Measurements from ENCODE around the gene RNFT2. TPM values are rescaled to one million over a fixed set of nuclear protein-coding genes. Genes with fewer than 3 reads are reported as not detected.

The RNFT2 gene
- total RNA-seq (2014; rRNA removed; shearing (Covaris generic)), result 10.4 and 11.4 TPM in 2 replicates

- Histone ChIP-seq H3K36me3 (0 out of 2 replicates have a peak, but pooled peaks cover 5% of the 10 kb centered on the region), H3K4me3 (peak within 1 kb of the TSS; percentile 82), H3K27me3 (no peaks in the 10 kb centered on the region), H3K4me1 (no peaks in the 10 kb centered on the region), H3K9me3 (replicated peaks) (no peaks in the 10 kb centered on the region), H3K27ac (no peak within 1 kb of the TSS)
- DNase-seq, result peak; percentile 98
Measured at GRCh38 chr12:116737774-116738657, at the start of gene RNFT2, which contains the start of gene SPRING1. Gene RNFT2, plus strand, starts transcription at chr12:116738315. Its CDS starts 2,183 bp downstream, at chr12:116740498. Gene SPRING1, minus strand, starts transcription at chr12:116738069. Its CDS starts 169 bp downstream, at chr12:116737900.

GRCh38 chr12:116689521-116689920, 48.6 kb upstream of the RNFT2 start:
- Histone ChIP-seq H3K4me3 (no peak overlapping the region), H3K36me3 (no peaks in the 10 kb centered on the region), H3K9me3 (replicated peaks) (no peaks in the 10 kb centered on the region), H3K27ac (no peak overlapping the region), H3K4me1 (no peaks in the 10 kb centered on the region), H3K27me3 (no peaks in the 10 kb centered on the region)
- DNase-seq, result no peak

- Histone ChIP-seq H3K27me3 (no peaks in the 10 kb centered on the region), H3K36me3 (no peaks in the 10 kb centered on the region), H3K27ac (no peak overlapping the region), H3K9me3 (replicated peaks) (no peaks in the 10 kb centered on the region), H3K4me1 (no peaks in the 10 kb centered on the region), H3K4me3 (no peak overlapping the region)
- no peak for DNase-seq
Measured at GRCh38 chr12:116689979-116690744, 48.0 kb upstream of the RNFT2 start.

GRCh38 chr12:116691205-116691604, 46.9 kb upstream of the RNFT2 start:
- Histone ChIP-seq H3K4me3 (no peak overlapping the region), H3K27me3 (no peaks in the 10 kb centered on the region), H3K36me3 (no peaks in the 10 kb centered on the region), H3K9me3 (replicated peaks) (no peaks in the 10 kb centered on the region), H3K27ac (no peak overlapping the region), H3K4me1 (no peaks in the 10 kb centered on the region)
- no peak for DNase-seq

GRCh38 chr12:116691636-116692035, 46.5 kb upstream of the RNFT2 start:
- no peaks in the 10 kb centered on the region for H3K9me3 ChIP-seq (replicated peaks)
- no peak overlapping the region for H3K4me3 ChIP-seq
- no peaks in the 10 kb centered on the region for H3K27me3 ChIP-seq
- no peak for DNase-seq
- H3K4me1 ChIP-seq, result no peaks in the 10 kb centered on the region
- no peaks in the 10 kb centered on the region for H3K36me3 ChIP-seq
- H3K27ac ChIP-seq, result no peak overlapping the region

GRCh38 chr12:116692605-116693004, 45.5 kb upstream of the RNFT2 start:
- no peaks in the 10 kb centered on the region for H3K36me3 ChIP-seq
- H3K27ac ChIP-seq, result no peak overlapping the region
- no peak overlapping the region for H3K4me3 ChIP-seq
- DNase-seq, result no peak
- H3K9me3 ChIP-seq (replicated peaks), result no peaks in the 10 kb centered on the region
- H3K27me3 ChIP-seq, result 0 out of 2 replicates have a peak, but pooled peaks cover 3% of the 10 kb centered on the region
- H3K4me1 ChIP-seq, result no peaks in the 10 kb centered on the region

GRCh38 chr12:116693286-116694227, 44.6 kb upstream of the RNFT2 start:
- Histone ChIP-seq H3K27me3 (0 out of 2 replicates have a peak, but pooled peaks cover 3% of the 10 kb centered on the region), H3K4me1 (no peaks in the 10 kb centered on the region), H3K4me3 (no peak overlapping the region), H3K36me3 (no peaks in the 10 kb centered on the region), H3K9me3 (replicated peaks) (no peaks in the 10 kb centered on the region), H3K27ac (no peak overlapping the region)
- DNase-seq, result peak in 1 of 2 experiments; percentile 27

GRCh38 chr12:116694653-116695463, 43.3 kb upstream of the RNFT2 start:
- Histone ChIP-seq H3K4me3 (no peak overlapping the region), H3K9me3 (replicated peaks) (no peaks in the 10 kb centered on the region), H3K27ac (no peak overlapping the region), H3K4me1 (no peaks in the 10 kb centered on the region), H3K27me3 (0 out of 2 replicates have a peak, but pooled peaks cover 3% of the 10 kb centered on the region), H3K36me3 (no peaks in the 10 kb centered on the region)
- DNase-seq, result no peak

- DNase-seq, result no peak
- no peaks in the 10 kb centered on the region for H3K4me1 ChIP-seq
- no peaks in the 10 kb centered on the region for H3K9me3 ChIP-seq (replicated peaks)
- H3K27ac ChIP-seq, result no peak overlapping the region
- 0 out of 2 replicates have a peak, but pooled peaks cover 3% of the 10 kb centered on the region for H3K27me3 ChIP-seq
- no peak overlapping the region for H3K4me3 ChIP-seq
- H3K36me3 ChIP-seq, result no peaks in the 10 kb centered on the region
Measured at GRCh38 chr12:116695464-116695725, 42.7 kb upstream of the RNFT2 start.

- no peaks in the 10 kb centered on the region for H3K4me1 ChIP-seq
- no peak overlapping the region for H3K27ac ChIP-seq
- H3K27me3 ChIP-seq, result 0 out of 2 replicates have a peak, but pooled peaks cover 3% of the 10 kb centered on the region
- no peaks in the 10 kb centered on the region for H3K9me3 ChIP-seq (replicated peaks)
- peak; percentile 24 to 48 for DNase-seq
- H3K4me3 ChIP-seq, result no peak overlapping the region
- H3K36me3 ChIP-seq, result no peaks in the 10 kb centered on the region
Measured at GRCh38 chr12:116697305-116697704, 40.8 kb upstream of the RNFT2 start.

- no peak for DNase-seq
- Histone ChIP-seq H3K4me1 (no peaks in the 10 kb centered on the region), H3K27me3 (0 out of 2 replicates have a peak, but pooled peaks cover 3% of the 10 kb centered on the region), H3K4me3 (no peak overlapping the region), H3K9me3 (replicated peaks) (no peaks in the 10 kb centered on the region), H3K36me3 (no peaks in the 10 kb centered on the region), H3K27ac (no peak overlapping the region)
Measured at GRCh38 chr12:116697716-116698115, 40.4 kb upstream of the RNFT2 start.

GRCh38 chr12:116698116-116698515, 40.0 kb upstream of the RNFT2 start:
- DNase-seq, result no peak
- Histone ChIP-seq H3K9me3 (replicated peaks) (no peaks in the 10 kb centered on the region), H3K4me1 (no peaks in the 10 kb centered on the region), H3K27me3 (0 out of 2 replicates have a peak, but pooled peaks cover 3% of the 10 kb centered on the region), H3K27ac (no peak overlapping the region), H3K4me3 (no peak overlapping the region), H3K36me3 (no peaks in the 10 kb centered on the region)

- Histone ChIP-seq H3K27ac (no peak overlapping the region), H3K27me3 (0 out of 2 replicates have a peak, but pooled peaks cover 3% of the 10 kb centered on the region), H3K4me3 (no peak overlapping the region), H3K36me3 (no peaks in the 10 kb centered on the region), H3K4me1 (no peaks in the 10 kb centered on the region), H3K9me3 (replicated peaks) (no peaks in the 10 kb centered on the region)
- no peak for DNase-seq
Measured at GRCh38 chr12:116698554-116699075, 39.5 kb upstream of the RNFT2 start.
